ENCODE measurements around the gene GTF2IRD1.

GTF2IRD1 gene

DNA sequence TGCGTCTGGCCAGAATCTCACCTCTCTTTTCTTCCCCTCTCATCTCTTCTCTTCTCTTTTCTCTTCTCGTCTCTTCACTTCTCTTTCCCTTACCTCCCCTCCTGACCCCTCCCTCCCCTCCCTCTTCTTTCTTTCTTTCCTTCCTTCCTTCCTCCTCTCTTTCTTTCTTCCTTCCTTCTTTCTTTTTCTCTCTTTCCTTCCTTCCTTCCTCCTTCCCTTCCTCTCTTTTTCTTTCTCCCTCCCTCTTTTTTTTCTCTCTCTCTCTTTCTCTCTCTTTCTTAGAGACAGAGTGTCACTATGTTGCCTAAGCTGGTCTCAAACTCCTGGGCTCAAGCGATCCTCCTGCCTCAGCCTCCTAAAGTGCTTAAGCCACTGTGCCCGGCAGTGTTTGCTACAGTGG is 4.6 kb upstream of the GTF2IRD1 start:
- no peak for TF ChIP-seq CTCF (conservative IDR thresholded peaks at IDR 0.05; ENCODE audit: low read depth)
- no peak for DNase-seq (ENCODE audit: low spot score)
- H3K27ac ChIP-seq: no peak overlapping the region
- ChIA-PET CTCF (interaction anchor here (0.8 to 1.6 kb wide), 2 partner anchors 15 to 23 kb away, joined by 3 to 7 read pairs; no protein-coding TSS in a partner anchor), POLR2A (ENCODE audit: low non-redundant PET) (no interaction called here)

DNA sequence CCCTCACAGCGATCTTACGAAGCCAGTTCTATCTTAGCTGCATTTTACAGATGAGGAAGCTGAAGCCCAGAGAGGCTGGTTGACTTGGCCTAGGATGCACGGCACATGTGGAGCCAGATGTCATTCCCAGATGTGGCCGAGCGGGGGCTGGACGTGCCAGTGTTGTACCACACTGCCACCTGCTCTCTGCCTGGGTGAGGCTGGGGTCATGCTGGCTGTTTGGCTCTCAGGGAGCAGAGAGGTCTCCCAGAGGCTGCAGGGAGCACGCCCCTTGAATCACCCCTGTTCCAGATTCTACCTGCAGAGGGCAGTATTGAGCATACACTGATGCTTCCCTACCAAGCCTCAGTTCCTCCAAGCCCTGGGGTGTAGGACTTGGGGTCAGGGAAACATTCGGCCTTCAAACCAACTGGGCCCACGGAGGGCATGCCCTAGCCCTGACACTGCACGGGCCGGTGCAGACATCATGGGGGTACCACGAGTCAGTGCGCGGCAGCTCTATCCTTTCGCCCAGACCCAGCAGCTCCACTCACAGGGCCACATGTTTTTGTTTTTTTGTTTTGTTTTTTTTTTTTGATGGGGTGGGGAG is 3.8 kb upstream of the GTF2IRD1 start:
- peak; percentile 85 for TF ChIP-seq CTCF (conservative IDR thresholded peaks at IDR 0.05; ENCODE audit: low read depth)
- ChIA-PET POLR2A (ENCODE audit: low non-redundant PET) (interaction anchor here (0.6 kb wide), 1 partner anchor 61 kb away, joined by 4 read pairs; no protein-coding TSS in a partner anchor), CTCF (interaction anchor here (0.6 to 1.6 kb wide), 4 partner anchors 15 to 595 kb away, joined by 3 to 7 read pairs (median 4); no protein-coding TSS in a partner anchor)
- H3K27ac ChIP-seq: peak overlapping the region; percentile 95
- DNase-seq (ENCODE audit: low spot score): peak; percentile 34

- peak; percentile 47 for DNase-seq (ENCODE audit: low spot score)
- ChIA-PET POLR2A (ENCODE audit: low non-redundant PET) (interaction anchor here (0.5 to 1.3 kb wide), 2 partner anchors 24 to 25 kb away, joined by 3 read pairs; no protein-coding TSS in a partner anchor), CTCF (interaction anchor here (0.6 kb wide), 2 partner anchors 120 to 162 kb away, joined by 4 read pairs; no protein-coding TSS in a partner anchor)
- H3K27ac ChIP-seq: peak overlapping the region; percentile 95
- no peak for TF ChIP-seq CTCF (conservative IDR thresholded peaks at IDR 0.05; ENCODE audit: low read depth)
These were observed 871 bp upstream of the GTF2IRD1 start for GRCh38 chr7:74452748-74453321.

DNA sequence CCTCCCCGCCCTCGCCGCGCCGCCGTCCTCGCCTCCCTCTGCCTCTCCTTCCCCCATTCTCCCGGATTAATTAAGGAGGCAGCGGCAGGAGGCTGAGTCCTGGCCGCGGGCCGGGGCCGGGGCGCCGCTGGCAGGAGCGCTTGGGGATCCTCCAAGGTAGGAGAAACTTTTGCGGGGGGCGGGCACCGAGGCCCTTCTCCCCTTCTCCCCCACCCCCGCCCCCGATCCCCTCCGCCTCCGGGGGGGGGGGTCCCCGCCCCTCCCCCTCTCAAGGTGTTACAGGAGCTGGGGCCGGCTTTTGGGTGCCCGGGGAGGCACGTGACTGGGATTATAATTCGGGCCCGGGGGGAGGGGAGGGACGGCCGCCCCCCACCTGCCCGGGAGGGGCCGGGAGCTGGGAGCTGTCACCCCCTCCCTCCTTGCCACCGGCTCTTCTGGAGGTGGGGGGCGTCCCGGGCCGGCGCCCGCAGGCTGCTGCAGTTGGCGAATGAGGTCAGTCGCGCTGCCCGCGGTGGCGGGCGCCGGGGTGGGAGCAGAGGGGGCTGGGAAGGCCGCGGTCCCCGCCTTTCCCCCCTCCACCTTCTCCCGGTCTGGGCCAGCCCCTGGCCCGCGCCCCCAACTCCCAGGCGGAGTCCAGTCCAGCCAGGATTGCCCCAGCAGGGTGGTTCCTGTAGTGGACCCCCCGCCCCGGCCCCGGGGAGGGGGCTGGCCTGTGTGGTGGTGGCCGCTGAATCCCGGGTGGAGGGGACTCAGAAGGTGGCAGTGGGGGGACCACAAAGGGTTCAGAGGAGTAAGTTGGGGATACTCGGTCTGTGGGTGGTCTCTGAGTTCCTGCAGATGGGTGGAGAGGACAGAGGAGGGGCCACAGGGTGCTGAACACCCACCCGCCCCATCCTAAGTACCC is 567 bp downstream of the GTF2IRD1 start:
- no peak for TF ChIP-seq CTCF (conservative IDR thresholded peaks at IDR 0.05; ENCODE audit: low read depth)
- H3K27ac ChIP-seq: peak overlapping the region; percentile 95
- POLR2A ChIA-PET (ENCODE audit: low non-redundant PET): no interaction called here
- peak; percentile 9 for DNase-seq (ENCODE audit: low spot score)
- CTCF ChIA-PET: no interaction called here

GRCh38 chr7:74454925-74455288 is 1.2 kb downstream of the GTF2IRD1 start:
- no peak for DNase-seq (ENCODE audit: low spot score)
- POLR2A ChIA-PET (ENCODE audit: low non-redundant PET): no interaction called here
- H3K27ac ChIP-seq: peak overlapping the region; percentile 95
- TF ChIP-seq CTCF (conservative IDR thresholded peaks at IDR 0.05; ENCODE audit: low read depth): no peak
- CTCF ChIA-PET: no interaction called here

DNA sequence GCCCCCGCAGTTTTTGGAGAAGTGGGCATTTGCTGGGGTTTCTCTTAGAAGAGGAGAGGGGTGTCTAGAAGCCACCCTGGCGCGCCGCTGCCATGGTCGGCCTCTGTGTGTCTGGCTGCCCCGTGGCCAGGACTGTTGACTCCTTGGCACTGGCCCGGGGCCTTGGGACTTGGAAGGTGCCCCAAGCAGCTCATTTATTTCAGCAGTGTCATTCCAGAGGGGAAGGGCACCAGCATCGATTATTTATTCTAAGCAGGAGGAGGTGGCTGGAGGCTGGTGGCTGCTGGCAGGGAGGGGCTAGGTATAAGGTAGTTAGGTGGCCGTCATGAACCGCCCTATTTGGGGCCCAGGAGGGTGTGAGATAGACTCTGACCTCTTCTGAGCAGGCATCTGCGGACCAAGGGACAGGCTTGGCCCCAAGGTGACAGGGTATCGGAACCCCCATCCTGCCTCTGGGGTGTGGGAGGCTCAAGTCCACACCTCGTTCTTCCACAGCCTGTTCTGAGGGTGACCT is 1.6 kb downstream of the GTF2IRD1 start:
- CTCF ChIA-PET: interaction anchor here (0.7 kb wide), 1 partner anchor 49 kb away, joined by 3 read pairs; no protein-coding TSS in a partner anchor
- POLR2A ChIA-PET (ENCODE audit: low non-redundant PET): no interaction called here
- no peak for TF ChIP-seq CTCF (conservative IDR thresholded peaks at IDR 0.05; ENCODE audit: low read depth)
- H3K27ac ChIP-seq: peak overlapping the region; percentile 95
- DNase-seq (ENCODE audit: low spot score): no peak

Data from RWPE1 (cell line).